Transverse colon (tissue), 4 donors: ENCODE data around the gene C1orf122. TPM values are rescaled to one million over a fixed set of nuclear protein-coding genes. Genes with fewer than 3 reads are reported as not detected.

Source experiments
- DNase-seq: peaks from one replicate; pipeline ENCODE4 v3.0.0-alpha.2; 2019
- H3K27ac ChIP-seq, 4 donors: fragments of 200-600 bp; sonication (generic); 2 replicates each; pipeline ENCODE4 v1.5.1; 2016 to 2018; ENCODE audit warnings: inconsistent platforms in 4 of 4
- H3K27me3 ChIP-seq: fragments of 200-600 bp; sonication (generic); 2 replicates; pipeline ENCODE4 v1.5.1; 2017; ENCODE audit warnings: inconsistent platforms
- H3K36me3 ChIP-seq, 4 donors: fragments of 200-600 bp; sonication (generic); 2 replicates each; pipeline ENCODE4 v1.5.1; 2017 to 2019; ENCODE audit warnings: inconsistent platforms in 4 of 4
- H3K4me1 ChIP-seq, 4 donors: fragments of 200-600 bp; sonication (generic); 2 replicates each; pipeline ENCODE4 v1.5.1; 2017 to 2020; ENCODE audit warnings: inconsistent platforms in 4 of 4
- H3K4me3 ChIP-seq, 4 donors: fragments of 200-600 bp; sonication (generic); 1 replicate in 1 of 4; 2 replicates in 3 of 4; pipeline versions ENCODE4 v1.5.1 to v1.6.1; 2017 to 2019; ENCODE audit warnings: inconsistent platforms in 4 of 4
- H3K9me3 ChIP-seq, 2 donors: fragments of 200-600 bp; sonication (generic); 2 replicates each; pipeline ENCODE4 v1.5.1; 2017 to 2019; ENCODE audit warnings: inconsistent platforms in 2 of 2
- CTCF ChIP-seq, 5 experiments: fragments of 200-600 bp in 3 of 5; fragments of 450-650 bp in 2 of 5; sonication (generic) in 3 of 5; IDR thresholded peaks; 1 replicate in 2 of 5; 2 replicates in 3 of 5; pipeline ENCODE4 v1.5.1; 2016 to 2017; ENCODE audit warnings: antibody characterized with exemption in 5 of 5, inconsistent platforms in 3 of 5, mild to moderate bottlenecking in 2 of 5, moderate library complexity in 1 of 5
- EP300 ChIP-seq: sonication (generic); formaldehyde crosslinking; IDR thresholded peaks from one replicate; pipeline ENCODE4 v1.6.1; 2017; ENCODE audit warnings: antibody characterized with exemption, low read depth
- POLR2A ChIP-seq: fragments of 450-650 bp; IDR thresholded peaks from one replicate; pipeline ENCODE4 v1.6.1; 2016; ENCODE audit warnings: antibody characterized with exemption, mild to moderate bottlenecking, moderate library complexity
- POLR2AphosphoS5 ChIP-seq, 3 donors: sonication (generic); formaldehyde crosslinking; IDR thresholded peaks; one replicate each; pipeline ENCODE4 v1.6.1; 2016; ENCODE audit warnings: antibody characterized with exemption in 3 of 3
- WGBS, 2 donors: methylation state at CpG; one replicate each; pipeline ENCODE4 v1.1.5; 2018; ENCODE audit warnings: low coverage in 1 of 2; 5-methylcytosine and 5-hydroxymethylcytosine counted together
- in situ Hi-C, 4 donors: fragments of 200-750 bp; cut with MboI; loops; one replicate each; pipeline versions ENCODE4 v1.15.0 to v1.15.1; 2017; ENCODE audit warnings: low sequenced_read_pairs in 3 of 4, low pct_ligation_motif_present in 1 of 4, low pct_unique_long_range_greater_than_20kb in 1 of 4
- intact Hi-C: fragments of 100-400 bp; cut with DNase I; formaldehyde crosslinking; loops from one replicate; pipeline ENCODE4 v1.15.1; 2023; ENCODE audit warnings: low total_unique reads
- total RNA-seq, 4 donors: library from RNA; depleted of rRNA; stranded (reverse); fragments of >200 nt; gene quantifications; one replicate each; pipeline ENCODE4 v1.1.0, GENCODE V29; 2016

Gene C1orf122
- total RNA-seq, 4 donors from 2014 or later, result 48.9 to 71.6 (median 55.2) TPM

- in situ Hi-C loops (no loop called here), intact Hi-C loops (no loop called here)
- TF ChIP-seq POLR2AphosphoS5 (IDR thresholded peaks at IDR 0.05) (no peak), CTCF (IDR thresholded peaks at IDR 0.05) (no peak), EP300 (no peak)
- H3K27ac ChIP-seq, result no peak overlapping the region
- 100% methylated on average over 1 of the region's 1 CpG for WGBS, 2 donors
- no peak overlapping the region for H3K4me3 ChIP-seq
- peaks cover 0 to 50% (median 23%) of the 10 kb centered on the region in 4 donors for H3K36me3 ChIP-seq
- no peak for DNase-seq
- H3K9me3 ChIP-seq, result no peaks in the 10 kb centered on the region
- H3K27me3 ChIP-seq, result no peaks in the 10 kb centered on the region
- H3K4me1 ChIP-seq, result peaks cover 7 to 15% (median 9%) of the 10 kb centered on the region in 4 donors
Measured at GRCh38 chr1:37802439-37802838, 5.2 kb upstream of the C1orf122 start.

GRCh38 chr1:37807220-37807554 lies 403 bp upstream of the C1orf122 start:
- Histone ChIP-seq H3K4me1 (peaks cover 12 to 34% (median 20%) of the 10 kb centered on the region in 4 donors), H3K4me3 (peak overlapping the region; percentile 85 to 98 (median 90)), H3K36me3 (peaks cover 0 to 41% (median 23%) of the 10 kb centered on the region in 4 donors), H3K9me3 (no peaks in the 10 kb centered on the region), H3K27ac (peak overlapping the region; percentile 95 to 97 (median 97)), H3K27me3 (no peaks in the 10 kb centered on the region)
- no peak for TF ChIP-seq CTCF (IDR thresholded peaks at IDR 0.05)
- no peak for TF ChIP-seq POLR2AphosphoS5 (IDR thresholded peaks at IDR 0.05)
- no peak for TF ChIP-seq EP300
- TF ChIP-seq POLR2A, result no peak
- intact Hi-C loops, result no loop called here
- 0 to 9% methylated on average over 3 to 9 of the region's 9 CpGs for WGBS, 2 donors
- in situ Hi-C loops, result loop anchor here in 1 of 4 donors (5.0 kb wide), 1 partner anchor 55 kb away; no protein-coding TSS in a partner anchor
- no peak for DNase-seq

GRCh38 chr1:37808369-37809319 lies 1.1 kb downstream of the C1orf122 start:
- H3K36me3 ChIP-seq, result peaks cover 0 to 29% (median 16%) of the 10 kb centered on the region in 4 donors
- intact Hi-C loops, result no loop called here
- no peaks in the 10 kb centered on the region for H3K27me3 ChIP-seq
- no peak for TF ChIP-seq POLR2A
- TF ChIP-seq POLR2AphosphoS5 (IDR thresholded peaks at IDR 0.05), result peak in 2 of 3 donors; percentile 26 to 37
- in situ Hi-C loops, result loop anchor here in 1 of 4 donors (5.0 kb wide), 1 partner anchor 54 kb away; no protein-coding TSS in a partner anchor
- peak overlapping the region; percentile 95 to 97 (median 97) for H3K27ac ChIP-seq
- WGBS, 2 donors, result 6 to 7% methylated on average over 3 to 41 of the region's 54 CpGs
- H3K9me3 ChIP-seq, result no peaks in the 10 kb centered on the region
- peak; percentile 79 for DNase-seq
- H3K4me1 ChIP-seq, result peaks cover 12 to 34% (median 20%) of the 10 kb centered on the region in 4 donors
- H3K4me3 ChIP-seq, result peak overlapping the region; percentile 85 to 98 (median 90)

- no peaks in the 10 kb centered on the region for H3K9me3 ChIP-seq
- no peak overlapping the region for H3K4me3 ChIP-seq
- in situ Hi-C loops, result loop anchor here in 1 of 4 donors (5.0 kb wide), 1 partner anchor 52 kb away; no protein-coding TSS in a partner anchor
- H3K27ac ChIP-seq, result peak overlapping the region in 1 of 4 donors; percentile 97
- no peak for DNase-seq
- peaks cover 0 to 17% (median 7%) of the 10 kb centered on the region in 4 donors for H3K36me3 ChIP-seq
- H3K27me3 ChIP-seq, result no peaks in the 10 kb centered on the region
- intact Hi-C loops, result loop anchor here (5.0 kb wide), 1 partner anchor 298 kb away; the partner anchor contains the start of gene MEAF6
- H3K4me1 ChIP-seq, result peaks cover 12 to 34% (median 20%) of the 10 kb centered on the region in 4 donors
- 52 to 88% methylated on average over 1 to 2 of the region's 2 CpGs for WGBS, 2 donors
- TF ChIP-seq POLR2AphosphoS5 (IDR thresholded peaks at IDR 0.05) (no peak), EP300 (no peak), CTCF (IDR thresholded peaks at IDR 0.05) (no peak), POLR2A (no peak)
Measured at GRCh38 chr1:37809942-37810341, 2.4 kb downstream of the C1orf122 start.
